HFFc6 (cell line): ENCODE results near the gene KLHL25. TPM values are rescaled to one million over a fixed set of nuclear protein-coding genes. Genes with fewer than 3 reads are reported as not detected.
"Not testable (repeated sequence)": the region's sequence is repeated elsewhere in the genome, so short reads cannot be mapped to it uniquely, and the experiment has no call there.

ENCODE experiments used
- DNase-seq: peaks from one replicate; pipeline ENCODE4 v3.0.0-alpha.2; 2018
- H3K27ac Mint-ChIP-seq: 2 replicates; pipeline ENCODE4 v1.8.0; 2020; ENCODE audit warnings: mild to moderate bottlenecking, mixed read lengths
- H3K27me3 Mint-ChIP-seq: 2 replicates; pipeline ENCODE4 v1.8.0; 2021; ENCODE audit warnings: mild to moderate bottlenecking, moderate library complexity, mixed read lengths; ENCODE audit not compliant: insufficient read depth
- H3K36me3 Mint-ChIP-seq: 2 replicates; pipeline ENCODE4 v1.8.0; 2021; ENCODE audit warnings: low read depth, mixed read lengths
- H3K4me1 Mint-ChIP-seq: 2 replicates; pipeline ENCODE4 v1.8.0; 2020; ENCODE audit warnings: low read depth, mixed read lengths
- H3K4me3 Mint-ChIP-seq: 2 replicates; pipeline ENCODE4 v1.8.0; 2020; ENCODE audit warnings: mild to moderate bottlenecking, moderate library complexity, mixed read lengths
- H3K9me3 Mint-ChIP-seq: 2 replicates; pipeline ENCODE4 v1.8.0; 2020; ENCODE audit warnings: mild to moderate bottlenecking, mixed read lengths
- total RNA-seq, 6 experiments: library from RNA; stranded (reverse); fragmentation: NEBNext Ultra II Directional; extraction: Animal tissue kit (Norgen Biotek cat#: 25700); gene quantifications; 2 replicates in 1 of 6; 3 replicates in 5 of 6; pipeline ENCODE4 v1.2.3, GENCODE V29; 2021
- TF ChIP-seq, protein P1 (sequence below): fragments of 200-600 bp; sonication (generic); IDR thresholded peaks from 2 replicates; pipeline ENCODE4 v1.5.0; 2021; ENCODE audit warnings: antibody characterized with exemption, mild to moderate bottlenecking

The KLHL25 gene
- total RNA-seq, 6 experiments from 2014 or later: 2.2 to 3.2 (median 2.5) TPM

DNA sequence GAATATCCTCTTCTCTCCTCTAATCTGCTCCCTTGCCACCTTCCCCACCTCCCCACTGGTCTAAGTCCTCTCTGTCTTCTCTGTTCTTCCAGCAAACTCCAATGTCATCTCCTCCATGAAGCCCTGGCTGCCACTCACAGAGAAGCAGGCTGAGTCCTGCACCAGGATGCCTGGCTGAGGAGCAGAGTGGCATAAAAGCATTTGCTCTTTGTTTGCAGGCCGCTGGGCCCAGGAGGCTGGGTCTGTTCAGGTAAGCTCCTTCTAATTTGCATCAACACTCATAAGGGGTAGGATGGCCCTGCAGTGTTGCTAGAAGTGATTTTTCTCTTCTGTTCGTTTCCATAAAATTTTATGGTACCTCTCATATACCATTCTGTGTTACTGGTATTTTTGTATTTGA is 43.2 kb upstream of the KLHL25 start:
- Mint-ChIP-seq H3K9me3 (no peaks in the 10 kb centered on the region), H3K36me3 (no peaks in the 10 kb centered on the region), H3K4me1 (peaks cover 6% of the 10 kb centered on the region), H3K4me3 (no peak overlapping the region), H3K27ac (no peak overlapping the region), H3K27me3 (peaks cover 11% of the 10 kb centered on the region)
- TF ChIP-seq, protein P1, sequence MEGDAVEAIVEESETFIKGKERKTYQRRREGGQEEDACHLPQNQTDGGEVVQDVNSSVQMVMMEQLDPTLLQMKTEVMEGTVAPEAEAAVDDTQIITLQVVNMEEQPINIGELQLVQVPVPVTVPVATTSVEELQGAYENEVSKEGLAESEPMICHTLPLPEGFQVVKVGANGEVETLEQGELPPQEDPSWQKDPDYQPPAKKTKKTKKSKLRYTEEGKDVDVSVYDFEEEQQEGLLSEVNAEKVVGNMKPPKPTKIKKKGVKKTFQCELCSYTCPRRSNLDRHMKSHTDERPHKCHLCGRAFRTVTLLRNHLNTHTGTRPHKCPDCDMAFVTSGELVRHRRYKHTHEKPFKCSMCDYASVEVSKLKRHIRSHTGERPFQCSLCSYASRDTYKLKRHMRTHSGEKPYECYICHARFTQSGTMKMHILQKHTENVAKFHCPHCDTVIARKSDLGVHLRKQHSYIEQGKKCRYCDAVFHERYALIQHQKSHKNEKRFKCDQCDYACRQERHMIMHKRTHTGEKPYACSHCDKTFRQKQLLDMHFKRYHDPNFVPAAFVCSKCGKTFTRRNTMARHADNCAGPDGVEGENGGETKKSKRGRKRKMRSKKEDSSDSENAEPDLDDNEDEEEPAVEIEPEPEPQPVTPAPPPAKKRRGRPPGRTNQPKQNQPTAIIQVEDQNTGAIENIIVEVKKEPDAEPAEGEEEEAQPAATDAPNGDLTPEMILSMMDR: no peak
- DNase-seq: no peak

DNA sequence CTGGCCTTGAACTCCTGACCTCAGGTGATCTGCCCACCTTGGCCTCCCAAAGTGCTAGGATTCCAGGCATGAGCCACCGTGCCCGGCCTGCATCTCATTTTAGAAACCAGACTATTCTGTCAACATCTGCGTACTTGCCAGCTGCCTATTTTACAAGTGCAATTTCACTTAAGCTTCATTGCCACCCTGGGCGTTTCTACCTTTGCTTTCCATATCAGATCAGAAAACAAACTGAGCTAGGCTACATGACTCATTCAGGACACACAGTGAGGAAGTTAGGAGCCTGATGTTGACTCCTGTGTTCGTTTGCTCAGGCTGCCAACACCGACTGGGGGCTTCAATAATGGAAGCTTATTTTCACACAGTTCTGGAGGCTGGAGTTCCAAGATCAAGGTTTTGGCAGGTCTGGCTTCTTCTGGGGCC is 42.3 kb upstream of the KLHL25 start:
- H3K27ac Mint-ChIP-seq: no peak overlapping the region
- peaks cover 15% of the 10 kb centered on the region for H3K27me3 Mint-ChIP-seq
- no peak overlapping the region for H3K4me3 Mint-ChIP-seq
- H3K9me3 Mint-ChIP-seq: no peaks in the 10 kb centered on the region
- TF ChIP-seq, protein P1: no peak
- H3K4me1 Mint-ChIP-seq: peaks cover 7% of the 10 kb centered on the region
- no peaks in the 10 kb centered on the region for H3K36me3 Mint-ChIP-seq
- DNase-seq: no peak

DNA sequence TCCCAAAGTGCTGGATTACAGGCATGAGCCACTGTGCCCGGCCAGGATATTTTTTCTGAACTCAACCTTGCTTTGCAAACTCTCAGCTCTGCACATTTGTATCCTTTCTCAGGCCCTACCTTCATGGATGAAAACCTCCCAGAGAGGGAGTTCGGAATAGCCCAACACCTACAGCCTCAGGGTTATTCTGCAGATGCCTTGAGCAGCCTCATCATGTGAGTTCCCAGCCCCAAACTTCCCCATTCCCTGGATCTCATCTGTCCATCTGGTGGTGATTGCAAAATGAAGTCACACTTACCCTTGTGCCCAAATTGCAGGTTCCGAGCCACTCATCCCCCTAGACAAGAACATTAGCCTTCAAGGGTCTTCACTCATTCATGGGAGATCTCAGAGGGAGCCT is 39.9 kb upstream of the KLHL25 start:
- H3K4me1 Mint-ChIP-seq: peaks cover 5% of the 10 kb centered on the region; the same call in 1 of the 2 replicates
- no peak overlapping the region for H3K27ac Mint-ChIP-seq
- no peaks in the 10 kb centered on the region for H3K9me3 Mint-ChIP-seq
- H3K4me3 Mint-ChIP-seq: no peak overlapping the region
- H3K36me3 Mint-ChIP-seq: no peaks in the 10 kb centered on the region
- peaks cover 15% of the 10 kb centered on the region for H3K27me3 Mint-ChIP-seq
- TF ChIP-seq, protein P1: no peak
- DNase-seq: no peak

DNA sequence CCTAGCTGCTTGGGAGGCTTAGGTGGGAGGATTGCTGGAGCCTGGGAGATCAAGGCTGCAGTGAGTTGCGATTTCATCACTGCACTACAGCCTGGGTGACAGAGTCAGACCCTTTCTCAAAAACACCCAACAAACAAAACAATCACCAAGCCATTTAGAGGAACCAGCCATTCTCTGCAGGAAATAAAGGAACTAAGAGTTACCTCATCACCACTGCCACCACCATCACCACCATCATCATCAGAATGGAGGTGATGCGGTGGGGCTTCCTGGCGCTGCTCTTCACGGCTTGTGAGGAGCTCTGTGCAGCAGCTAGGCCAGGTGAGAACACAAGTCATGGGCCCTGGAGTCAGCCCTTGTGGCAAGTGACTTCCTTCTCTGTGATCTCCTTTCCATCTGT is 37.7 kb upstream of the KLHL25 start:
- H3K4me3 Mint-ChIP-seq: no peak overlapping the region
- H3K4me1 Mint-ChIP-seq: 0 out of 2 replicates have a peak, but pooled peaks cover 5% of the 10 kb centered on the region
- H3K36me3 Mint-ChIP-seq: no peaks in the 10 kb centered on the region
- no peak for DNase-seq
- TF ChIP-seq, protein P1: no peak
- H3K27me3 Mint-ChIP-seq: peaks cover 18% of the 10 kb centered on the region
- no peaks in the 10 kb centered on the region for H3K9me3 Mint-ChIP-seq
- no peak overlapping the region for H3K27ac Mint-ChIP-seq

DNA sequence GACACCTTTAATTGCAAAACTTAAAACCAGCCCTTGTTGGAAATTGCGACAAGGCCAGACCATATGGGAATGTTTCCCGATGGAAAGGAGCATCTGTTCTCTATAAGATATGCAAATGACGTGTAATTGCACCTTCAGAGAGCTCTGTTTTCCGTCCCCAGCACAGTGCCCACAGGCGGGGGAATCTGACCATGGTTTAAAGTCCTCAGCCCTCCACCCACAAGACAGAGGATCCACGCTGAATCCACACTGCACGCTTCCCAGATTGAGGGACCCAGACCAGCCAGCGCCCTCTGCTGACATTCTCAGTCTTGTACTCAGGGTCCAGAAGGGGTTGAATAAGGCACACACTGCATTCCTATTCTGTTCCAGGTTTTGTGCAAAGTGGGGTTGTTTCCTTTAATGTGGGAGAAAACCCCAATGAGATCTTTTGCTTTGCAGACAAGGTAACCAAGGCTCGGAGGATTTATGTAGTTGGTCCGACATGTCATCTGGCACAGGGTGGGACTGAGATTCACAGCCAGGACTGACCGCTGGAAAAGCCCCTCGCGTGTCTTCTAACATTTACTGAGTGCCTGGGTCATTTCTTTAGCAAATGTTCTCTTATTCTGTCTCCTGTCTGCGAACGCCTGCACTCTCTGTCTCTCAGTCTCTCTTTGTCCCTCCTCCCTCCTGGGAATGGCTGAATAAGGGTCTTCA is 36.8 kb upstream of the KLHL25 start:
- Mint-ChIP-seq H3K9me3 (no peaks in the 10 kb centered on the region), H3K27ac (no peak overlapping the region), H3K36me3 (no peaks in the 10 kb centered on the region), H3K4me3 (no peak overlapping the region), H3K27me3 (peaks cover 18% of the 10 kb centered on the region), H3K4me1 (0 out of 2 replicates have a peak, but pooled peaks cover 5% of the 10 kb centered on the region)
- TF ChIP-seq, protein P1: peak; percentile 81
- peak; percentile 32 for DNase-seq

DNA sequence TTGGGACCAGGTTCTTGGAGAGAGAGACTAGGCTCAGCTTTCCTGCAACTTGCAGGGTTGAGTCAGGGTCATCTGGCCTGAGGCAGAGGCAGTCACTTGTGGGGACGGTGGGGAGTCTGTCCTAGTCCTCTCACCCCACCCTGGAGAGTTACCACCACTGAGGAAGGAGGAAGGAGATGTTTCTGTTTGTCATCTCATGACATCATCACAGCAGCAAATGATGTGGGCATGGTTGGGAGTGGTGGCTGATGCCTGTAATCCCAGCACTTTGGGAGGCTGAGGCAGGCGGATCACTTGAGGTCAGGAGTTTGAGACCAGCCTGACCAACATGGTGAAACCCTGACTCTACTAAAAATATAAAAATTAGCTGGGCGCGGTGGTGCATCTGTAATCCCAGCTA is 35.0 kb upstream of the KLHL25 start:
- DNase-seq, H3K36me3 Mint-ChIP-seq, H3K9me3 Mint-ChIP-seq, H3K27ac Mint-ChIP-seq, H3K4me3 Mint-ChIP-seq, H3K4me1 Mint-ChIP-seq: not testable (repeated sequence)
- peaks cover 23% of the 10 kb centered on the region for H3K27me3 Mint-ChIP-seq
